ENCODE results near the gene FHL3.

Gene FHL3

DNA sequence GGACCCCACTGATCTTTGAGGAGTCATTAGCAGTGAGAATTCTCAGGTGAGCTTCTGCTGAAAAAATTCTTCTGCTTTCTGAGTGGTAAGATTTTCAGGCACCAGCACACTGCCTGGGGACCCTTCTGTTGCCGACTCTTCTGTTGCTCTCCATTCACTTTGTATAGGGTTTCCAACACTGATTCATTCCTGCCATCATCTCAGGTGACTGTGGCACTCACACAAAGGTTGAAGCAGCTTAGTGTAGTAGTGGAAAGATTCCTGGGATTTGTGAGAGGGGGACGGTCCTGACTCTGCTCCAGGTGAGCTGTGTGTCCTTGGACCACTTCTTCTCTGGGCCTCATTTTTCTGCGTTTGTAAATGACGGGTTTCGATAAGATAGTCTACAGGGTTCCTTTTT lies 16.7 kb upstream of the FHL3 start:
- Histone ChIP-seq H3K4me1 (ENCODE audit: insufficient read depth, low read length) (peaks cover 6% of the 10 kb centered on the region), H3K9me3 (ENCODE audit: low read length) (no peaks in the 10 kb centered on the region), H3K27ac (ENCODE audit: low read depth, low read length) (no peak overlapping the region), H3K4me3 (ENCODE audit: low read depth in 1 of 2, low read length in 2 of 2) (no peak overlapping the region), H3K9ac (ENCODE audit: low read length) (no peak overlapping the region), H3K27me3 (ENCODE audit: control insufficient read depth in 1 of 2, insufficient read depth in 2 of 2, low read length in 2 of 2) (no peaks in the 10 kb centered on the region), H3K36me3 (ENCODE audit: insufficient read depth, low read length) (peaks cover 83% of the 10 kb centered on the region)

DNA sequence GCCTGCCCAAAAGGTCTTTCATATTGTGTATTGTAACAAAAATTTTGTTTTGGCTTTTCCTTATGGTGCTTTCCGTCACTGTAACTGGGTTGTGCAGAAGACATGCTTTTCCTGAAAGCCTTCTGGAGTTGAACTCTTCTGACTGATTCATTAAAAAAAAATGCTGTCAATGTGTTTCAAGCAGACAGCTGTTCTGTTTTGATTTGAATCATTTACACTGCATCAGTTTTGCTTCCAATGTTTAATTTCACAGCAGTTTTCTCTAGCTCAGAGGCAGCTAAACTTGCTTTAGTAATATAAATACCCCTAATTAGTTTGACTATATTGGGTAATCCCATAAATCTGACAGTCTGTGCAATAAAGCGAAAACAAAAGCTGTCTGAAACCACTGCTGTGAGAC lies 15.1 kb upstream of the FHL3 start:
- Histone ChIP-seq H3K36me3 (ENCODE audit: insufficient read depth, low read length) (peaks cover 80% of the 10 kb centered on the region), H3K4me3 (ENCODE audit: low read depth in 1 of 2, low read length in 2 of 2) (no peak overlapping the region), H3K9ac (ENCODE audit: low read length) (no peak overlapping the region), H3K27me3 (ENCODE audit: control insufficient read depth in 1 of 2, insufficient read depth in 2 of 2, low read length in 2 of 2) (no peaks in the 10 kb centered on the region), H3K4me1 (ENCODE audit: insufficient read depth, low read length) (peaks cover 21% of the 10 kb centered on the region), H3K27ac (ENCODE audit: low read depth, low read length) (no peak overlapping the region), H3K9me3 (ENCODE audit: low read length) (no peaks in the 10 kb centered on the region)

DNA sequence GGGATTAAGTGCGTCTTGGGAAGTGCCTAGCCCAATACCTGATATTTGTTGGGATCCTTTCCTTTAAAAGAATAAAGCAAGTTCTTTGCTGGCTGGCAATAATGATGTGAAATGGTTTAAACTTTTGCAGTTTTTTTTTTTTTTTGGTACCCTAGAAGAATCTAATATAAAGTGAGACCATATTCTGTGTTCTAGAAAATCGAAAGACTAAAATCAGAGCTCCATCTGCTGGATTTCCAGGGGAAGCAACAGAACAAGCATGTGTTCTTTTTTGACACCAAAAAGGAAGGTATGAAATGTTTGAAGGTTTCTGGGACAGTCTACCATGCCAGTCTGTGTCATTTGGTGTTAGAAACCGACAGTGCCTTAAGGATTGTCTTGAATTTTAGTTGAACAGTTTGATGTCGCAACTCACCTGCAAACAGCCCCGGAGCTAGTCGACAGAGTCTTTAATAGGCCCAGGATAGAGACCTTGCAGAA lies 13.6 kb upstream of the FHL3 start:
- no peaks in the 10 kb centered on the region for H3K27me3 ChIP-seq (ENCODE audit: control insufficient read depth in 1 of 2, insufficient read depth in 2 of 2, low read length in 2 of 2)
- peaks cover 74% of the 10 kb centered on the region for H3K36me3 ChIP-seq (ENCODE audit: insufficient read depth, low read length)
- H3K4me3 ChIP-seq (ENCODE audit: low read depth in 1 of 2, low read length in 2 of 2): no peak overlapping the region
- peaks cover 34% of the 10 kb centered on the region for H3K4me1 ChIP-seq (ENCODE audit: insufficient read depth, low read length)
- no peaks in the 10 kb centered on the region for H3K9me3 ChIP-seq (ENCODE audit: low read length)
- H3K9ac ChIP-seq (ENCODE audit: low read length): no peak overlapping the region
- H3K27ac ChIP-seq (ENCODE audit: low read depth, low read length): no peak overlapping the region

DNA sequence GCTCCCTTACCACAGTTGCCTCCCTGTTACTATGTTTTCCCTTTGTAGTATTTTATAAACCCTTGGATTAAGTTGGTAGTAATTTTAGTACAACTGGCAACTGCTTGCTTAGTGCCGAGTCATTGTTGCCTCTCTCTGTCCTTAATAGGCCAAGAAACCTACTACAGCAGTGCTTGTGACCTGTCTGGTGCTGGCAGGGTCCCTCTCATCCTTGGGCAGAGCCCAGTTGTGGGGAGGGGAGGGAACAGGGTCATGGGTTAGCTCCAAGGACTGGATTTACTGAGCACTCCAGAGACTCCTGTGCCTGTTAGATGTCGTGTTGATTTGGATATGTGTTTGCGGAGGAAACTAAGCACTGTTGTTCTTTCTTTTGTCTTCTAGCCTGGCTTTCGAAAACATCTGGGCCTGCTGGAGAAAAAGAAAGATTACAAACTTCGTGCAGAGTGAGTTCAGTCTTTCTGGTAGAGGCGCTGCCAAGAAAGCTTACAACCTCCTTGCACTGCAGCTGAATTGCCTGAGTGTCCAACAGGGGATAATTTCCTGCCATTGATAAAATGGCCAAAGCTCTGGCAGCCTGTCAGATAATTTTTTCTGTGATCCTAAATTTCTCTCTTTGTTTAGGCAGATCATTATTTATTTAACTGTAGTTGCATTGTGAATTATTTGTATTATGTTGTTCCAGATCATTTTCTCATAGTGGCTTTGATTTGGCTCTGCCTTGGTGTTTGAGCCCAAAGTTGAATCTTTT lies 10.8 kb upstream of the FHL3 start:
- peak overlapping the region in 1 of 2 donors; percentile 22 for H3K4me3 ChIP-seq (ENCODE audit: low read depth in 1 of 2, low read length in 2 of 2)
- H3K9me3 ChIP-seq (ENCODE audit: low read length): no peaks in the 10 kb centered on the region
- H3K36me3 ChIP-seq (ENCODE audit: insufficient read depth, low read length): peaks cover 51% of the 10 kb centered on the region
- H3K27ac ChIP-seq (ENCODE audit: low read depth, low read length): peak overlapping the region; percentile 84
- peaks cover 40% of the 10 kb centered on the region for H3K4me1 ChIP-seq (ENCODE audit: insufficient read depth, low read length)
- no peaks in the 10 kb centered on the region for H3K27me3 ChIP-seq (ENCODE audit: control insufficient read depth in 1 of 2, insufficient read depth in 2 of 2, low read length in 2 of 2)
- H3K9ac ChIP-seq (ENCODE audit: low read length): peak overlapping the region; percentile 32

DNA sequence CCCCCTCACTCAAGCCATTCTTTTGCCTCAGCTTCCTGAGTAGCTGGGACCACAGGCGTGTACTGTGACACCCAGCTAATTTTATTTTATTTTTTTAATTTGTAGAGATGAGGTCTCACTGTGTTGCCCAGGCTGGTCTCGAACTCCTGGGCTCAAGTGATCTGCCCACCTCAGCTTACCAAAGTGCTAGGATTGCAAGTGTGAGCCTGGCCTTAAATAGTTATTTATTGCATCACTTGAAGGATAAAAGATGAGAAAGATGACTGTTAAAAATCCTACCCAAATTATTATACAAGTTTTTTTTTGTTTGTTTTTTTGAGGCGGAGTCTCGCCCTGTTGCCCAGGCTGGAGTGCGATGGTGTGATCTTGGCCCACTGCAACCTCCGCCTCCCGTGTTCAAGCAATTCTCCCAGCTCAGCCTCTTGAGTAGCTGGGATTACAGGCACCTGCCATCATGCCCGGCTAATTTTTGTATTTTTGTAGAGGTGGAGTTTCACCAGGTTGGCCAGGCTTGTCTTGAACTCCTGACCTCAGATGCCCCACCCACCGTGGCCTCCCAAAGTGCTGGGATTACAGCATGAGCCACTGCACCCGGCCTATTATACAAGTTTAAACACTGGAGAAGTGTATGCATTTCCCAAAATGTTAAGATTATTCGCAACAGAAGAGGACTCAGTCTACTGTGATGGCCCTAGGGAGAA lies 9.6 kb upstream of the FHL3 start:
- Histone ChIP-seq H3K36me3 (ENCODE audit: insufficient read depth, low read length) (peaks cover 39% of the 10 kb centered on the region), H3K4me1 (ENCODE audit: insufficient read depth, low read length) (peaks cover 40% of the 10 kb centered on the region), H3K4me3 (ENCODE audit: low read depth in 1 of 2, low read length in 2 of 2) (no peak overlapping the region), H3K27ac (ENCODE audit: low read depth, low read length) (peak overlapping the region; percentile 84), H3K9ac (ENCODE audit: low read length) (no peak overlapping the region), H3K27me3 (ENCODE audit: control insufficient read depth in 1 of 2, insufficient read depth in 2 of 2, low read length in 2 of 2) (no peaks in the 10 kb centered on the region), H3K9me3 (ENCODE audit: low read length) (no peaks in the 10 kb centered on the region)

DNA sequence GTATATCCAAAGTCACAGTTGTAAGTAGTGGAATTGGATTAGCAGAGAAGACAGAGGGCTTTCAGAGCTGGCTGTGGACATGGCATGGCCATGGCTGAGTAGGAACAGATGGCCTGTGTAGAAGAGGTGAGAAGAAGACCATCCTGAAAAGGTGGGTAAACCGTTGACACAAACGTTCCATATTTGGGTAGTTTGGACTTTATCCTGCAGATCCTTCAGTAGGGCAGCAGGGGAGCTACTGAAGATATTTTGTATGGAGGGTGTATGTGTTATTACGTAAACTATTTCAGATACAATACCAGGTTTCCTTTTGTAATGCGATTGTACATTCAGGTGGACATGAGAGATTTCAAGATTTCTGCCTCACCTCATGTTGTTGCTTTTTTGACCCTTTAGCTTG lies 8.9 kb upstream of the FHL3 start:
- Histone ChIP-seq H3K4me1 (ENCODE audit: insufficient read depth, low read length) (peaks cover 40% of the 10 kb centered on the region), H3K9ac (ENCODE audit: low read length) (no peak overlapping the region), H3K4me3 (ENCODE audit: low read depth in 1 of 2, low read length in 2 of 2) (peak overlapping the region in 1 of 2 donors; percentile 3), H3K27me3 (ENCODE audit: control insufficient read depth in 1 of 2, insufficient read depth in 2 of 2, low read length in 2 of 2) (no peaks in the 10 kb centered on the region), H3K27ac (ENCODE audit: low read depth, low read length) (no peak overlapping the region), H3K36me3 (ENCODE audit: insufficient read depth, low read length) (peaks cover 34% of the 10 kb centered on the region), H3K9me3 (ENCODE audit: low read length) (no peaks in the 10 kb centered on the region)

DNA sequence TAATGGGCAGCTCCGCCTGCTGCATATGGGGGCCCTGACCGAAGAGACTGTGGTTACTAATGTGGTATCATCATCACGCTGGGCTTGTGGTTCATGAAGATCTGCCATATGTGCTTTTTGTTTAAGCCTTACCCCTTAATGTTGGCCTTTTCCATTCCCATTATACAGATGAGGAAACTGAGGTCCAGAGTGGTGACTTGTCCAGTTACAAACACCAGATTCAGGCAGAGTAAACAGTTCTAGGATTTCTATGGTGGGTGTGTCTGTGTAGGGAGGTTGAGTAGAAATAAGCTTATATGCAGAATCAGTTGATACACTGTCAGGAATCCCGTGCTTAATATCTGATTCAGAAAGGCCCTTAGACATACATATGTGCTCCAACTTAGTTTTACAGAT lies 7.9 kb upstream of the FHL3 start:
- peak overlapping the region; percentile 97 for H3K27ac ChIP-seq (ENCODE audit: low read depth, low read length)
- peak overlapping the region; percentile 82 to 92 for H3K4me3 ChIP-seq (ENCODE audit: low read depth in 1 of 2, low read length in 2 of 2)
- H3K27me3 ChIP-seq (ENCODE audit: control insufficient read depth in 1 of 2, insufficient read depth in 2 of 2, low read length in 2 of 2): no peaks in the 10 kb centered on the region
- H3K9me3 ChIP-seq (ENCODE audit: low read length): no peaks in the 10 kb centered on the region
- H3K9ac ChIP-seq (ENCODE audit: low read length): peak overlapping the region; percentile 98
- H3K36me3 ChIP-seq (ENCODE audit: insufficient read depth, low read length): peaks cover 24% of the 10 kb centered on the region
- H3K4me1 ChIP-seq (ENCODE audit: insufficient read depth, low read length): peaks cover 40% of the 10 kb centered on the region

DNA sequence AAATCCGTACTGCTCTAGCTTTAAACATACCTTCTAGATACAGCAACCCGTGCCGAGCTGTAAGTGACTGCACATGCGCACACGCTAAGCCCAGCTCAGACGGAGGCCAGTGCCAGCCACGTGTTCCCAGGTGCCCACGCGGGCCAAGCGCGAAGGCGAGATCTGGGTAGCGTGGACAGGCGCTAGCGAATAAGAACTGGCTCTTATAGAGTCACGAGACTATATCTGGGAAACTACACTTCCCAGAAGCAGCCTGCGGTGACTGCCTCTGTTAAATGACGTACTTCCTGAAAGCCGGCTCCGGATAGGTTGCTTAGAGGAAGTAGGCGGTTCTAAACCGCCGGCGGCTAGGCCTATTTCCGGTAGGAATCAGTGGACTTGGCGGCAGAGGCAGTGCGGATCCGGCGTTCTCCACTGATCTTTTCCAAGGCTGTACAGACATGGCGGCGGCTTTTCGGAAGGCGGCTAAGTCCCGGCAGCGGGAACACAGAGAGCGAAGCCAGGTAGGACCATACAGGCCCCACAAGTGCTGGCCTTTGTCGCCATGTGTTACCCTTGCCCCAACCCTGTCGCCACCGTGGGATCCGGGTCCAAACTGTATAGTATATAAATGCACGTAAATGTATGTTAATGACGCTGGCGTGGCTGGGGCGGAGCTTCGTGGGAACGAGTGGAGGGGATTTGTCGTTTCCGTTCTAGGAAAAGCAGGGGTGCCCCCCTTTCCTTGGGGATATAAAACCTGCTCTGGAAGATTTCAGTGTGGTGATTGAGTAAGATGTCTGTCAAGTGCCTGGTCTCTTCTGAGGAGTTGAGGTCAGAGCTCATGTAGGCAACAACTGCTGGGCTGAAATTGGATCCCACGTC lies 7.3 kb upstream of the FHL3 start, which contains the start of gene UTP11:
Gene UTP11, plus strand, starts transcription at position 372 of the 864 bp plus-strand sequence. Its CDS starts 69 bp downstream, at position 441.
- Histone ChIP-seq H3K9ac (ENCODE audit: low read length) (peak within 1 kb of the TSS; percentile 98), H3K4me1 (ENCODE audit: insufficient read depth, low read length) (peaks cover 40% of the 10 kb centered on the region), H3K27me3 (ENCODE audit: control insufficient read depth in 1 of 2, insufficient read depth in 2 of 2, low read length in 2 of 2) (no peaks in the 10 kb centered on the region), H3K4me3 (ENCODE audit: low read depth in 1 of 2, low read length in 2 of 2) (peak within 1 kb of the TSS; percentile 82 to 92), H3K27ac (ENCODE audit: low read depth, low read length) (peak within 1 kb of the TSS; percentile 97), H3K36me3 (ENCODE audit: insufficient read depth, low read length) (peaks cover 18% of the 10 kb centered on the region), H3K9me3 (ENCODE audit: low read length) (no peaks in the 10 kb centered on the region)

DNA sequence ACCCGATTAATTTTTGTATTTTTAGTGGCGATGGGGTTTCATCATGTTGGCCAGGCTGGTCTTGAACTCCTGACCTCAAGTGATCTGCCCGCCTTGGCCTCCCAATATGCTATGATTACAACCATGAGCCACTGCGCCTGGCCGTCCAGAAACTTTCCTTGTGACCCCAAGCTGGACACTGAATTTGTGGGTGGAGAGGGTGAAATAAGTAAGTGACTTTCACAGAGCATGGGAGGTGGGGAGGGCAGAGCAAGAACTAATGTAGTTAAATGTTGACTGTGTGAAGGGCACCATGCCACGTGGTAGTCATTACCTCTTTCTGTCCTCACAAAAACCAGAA lies 4.5 kb upstream of the FHL3 start:
- H3K36me3 ChIP-seq (ENCODE audit: insufficient read depth, low read length): peaks cover 5% of the 10 kb centered on the region
- peaks cover 19% of the 10 kb centered on the region for H3K4me1 ChIP-seq (ENCODE audit: insufficient read depth, low read length)
- no peaks in the 10 kb centered on the region for H3K9me3 ChIP-seq (ENCODE audit: low read length)
- no peak overlapping the region for H3K27ac ChIP-seq (ENCODE audit: low read depth, low read length)
- H3K27me3 ChIP-seq (ENCODE audit: control insufficient read depth in 1 of 2, insufficient read depth in 2 of 2, low read length in 2 of 2): no peaks in the 10 kb centered on the region
- no peak overlapping the region for H3K9ac ChIP-seq (ENCODE audit: low read length)
- no peak overlapping the region for H3K4me3 ChIP-seq (ENCODE audit: low read depth in 1 of 2, low read length in 2 of 2)

DNA sequence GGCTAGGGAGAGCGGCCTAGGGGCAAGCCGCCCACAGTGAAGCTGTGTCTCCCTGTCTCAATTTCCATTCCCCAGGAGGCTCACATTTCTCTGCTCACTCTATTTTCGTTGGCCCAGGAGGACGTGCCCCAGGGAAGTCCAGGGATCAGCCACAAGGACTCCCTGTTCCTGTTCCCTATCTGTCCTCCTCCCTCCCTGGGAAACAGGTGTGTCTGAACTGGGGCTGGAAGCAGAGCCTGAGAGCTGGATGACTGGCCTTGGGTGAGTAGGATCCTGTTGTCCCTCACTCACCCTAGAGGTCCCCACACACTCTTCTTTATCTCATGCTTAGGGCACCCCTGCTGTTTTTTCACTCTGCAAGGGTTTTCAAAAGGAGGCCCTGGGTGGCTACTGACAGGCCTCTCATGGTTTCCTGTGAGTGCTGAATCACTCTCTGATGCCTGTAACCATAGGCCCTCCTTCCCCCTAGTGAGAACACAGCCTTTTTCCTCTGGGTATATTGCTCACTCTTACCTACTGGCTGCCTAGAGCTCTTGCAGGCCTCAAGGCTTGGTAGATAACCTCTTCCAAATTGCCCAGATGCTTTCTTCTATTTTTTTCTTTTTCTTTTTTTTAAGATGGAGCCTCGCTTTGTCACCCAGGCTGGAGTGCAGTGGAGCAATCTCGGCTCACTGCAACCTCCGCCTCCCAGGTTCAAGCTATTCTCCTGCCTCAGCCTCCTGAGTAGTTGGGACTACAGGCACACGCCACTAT lies 4.0 kb upstream of the FHL3 start:
- no peak overlapping the region for H3K27ac ChIP-seq (ENCODE audit: low read depth, low read length)
- H3K4me3 ChIP-seq (ENCODE audit: low read depth in 1 of 2, low read length in 2 of 2): no peak overlapping the region

More for the DNA sequence above, 4.0 kb upstream of the FHL3 start:
- H3K4me1 ChIP-seq (ENCODE audit: insufficient read depth, low read length): peaks cover 20% of the 10 kb centered on the region
- H3K27me3 ChIP-seq (ENCODE audit: control insufficient read depth in 1 of 2, insufficient read depth in 2 of 2, low read length in 2 of 2): no peaks in the 10 kb centered on the region
- H3K9ac ChIP-seq (ENCODE audit: low read length): no peak overlapping the region
- peaks cover 3% of the 10 kb centered on the region for H3K36me3 ChIP-seq (ENCODE audit: insufficient read depth, low read length)
- no peaks in the 10 kb centered on the region for H3K9me3 ChIP-seq (ENCODE audit: low read length)

Data from muscle layer of colon (tissue), 2 donors.